K562 (cell line): ENCODE data around the gene ANKRD11. TPM values are rescaled to one million over a fixed set of nuclear protein-coding genes. Genes with fewer than 3 reads are reported as not detected.

Source experiments
- CBFA2T2 ChIP-seq: fragments of 450-650 bp; conservative IDR thresholded peaks from 2 replicates; pipeline ENCODE4 v1.6.1; 2017; ENCODE audit warnings: mild to moderate bottlenecking
- CBX1 ChIP-seq: sonication (generic); IDR thresholded peaks from 2 replicates; pipeline ENCODE4 v1.6.1; 2016; ENCODE audit warnings: antibody characterized with exemption, low read depth, mild to moderate bottlenecking
- CREB1 ChIP-seq, 2 experiments: sonication (generic) in 1 of 2; formaldehyde crosslinking in 1 of 2; IDR thresholded peaks; 2 replicates each; pipeline versions ENCODE4 v1.6.1 to v1.8.0; 2012 to 2022; ENCODE audit warnings: inconsistent platforms in 1 of 2, mild to moderate bottlenecking in 1 of 2, missing genetic modification reagents in 1 of 2, moderate library complexity in 1 of 2
- DEAF1 ChIP-seq: fragments of 450-650 bp; formaldehyde crosslinking; IDR thresholded peaks from 2 replicates; pipeline ENCODE4 v1.4.0; 2020; ENCODE audit warnings: mild to moderate bottlenecking, moderate library complexity
- E4F1 ChIP-seq: fragments of 250-450 bp; sonication (Bioruptor Pico); IDR thresholded peaks from 2 replicates; pipeline ENCODE4 v1.5.0; 2021; ENCODE audit warnings: mild to moderate bottlenecking, borderline replicate concordance
- ELF2 ChIP-seq: fragments of 250-450 bp; sonication (Bioruptor Pico); IDR thresholded peaks from 2 replicates; pipeline ENCODE4 v1.5.0; 2021; ENCODE audit warnings: mild to moderate bottlenecking
- ELK3 ChIP-seq: fragments of 450-650 bp; formaldehyde crosslinking; IDR thresholded peaks from 2 replicates; pipeline ENCODE4 v1.4.0; 2020; ENCODE audit warnings: mild to moderate bottlenecking
- HDGF ChIP-seq: fragments of 450-650 bp; IDR thresholded peaks from 2 replicates; pipeline ENCODE4 v1.6.1; 2016
- HOXB6 ChIP-seq: fragments of 250-450 bp; sonication (Bioruptor Pico); IDR thresholded peaks from 2 replicates; pipeline ENCODE4 v1.5.1; 2022; ENCODE audit warnings: mild to moderate bottlenecking, borderline replicate concordance
- HSF4 ChIP-seq: fragments of 250-450 bp; sonication (Bioruptor Pico); IDR thresholded peaks from 2 replicates; pipeline ENCODE4 v2.1.2; 2022; ENCODE audit warnings: mild to moderate bottlenecking, moderate library complexity, borderline replicate concordance
- MAFG ChIP-seq: fragments of 450-650 bp; conservative IDR thresholded peaks from 2 replicates; pipeline ENCODE4 v1.6.1; 2016; ENCODE audit warnings: missing genetic modification characterization, missing compliant biosample characterization
- NCOA1 ChIP-seq: fragments of 450-650 bp; IDR thresholded peaks from 2 replicates; pipeline ENCODE4 v1.6.1; 2016; ENCODE audit warnings: low read depth
- NFE2L1 ChIP-seq: fragments of 450-650 bp; IDR thresholded peaks from 2 replicates; pipeline ENCODE4 v1.6.1; 2016; ENCODE audit warnings: missing genetic modification characterization, low read depth, mild to moderate bottlenecking, missing compliant biosample characterization, moderate library complexity, borderline replicate concordance
- POLR2H ChIP-seq: IDR thresholded peaks from 2 replicates; pipeline ENCODE4 v1.6.1; 2016; ENCODE audit warnings: missing genetic modification characterization, low read depth, mild to moderate bottlenecking, control low read depth, missing compliant biosample characterization, moderate library complexity
- PREB ChIP-seq: sonication (generic); formaldehyde crosslinking; IDR thresholded peaks from 2 replicates; pipeline ENCODE4 v1.8.1; 2023; ENCODE audit warnings: mild to moderate bottlenecking, missing genetic modification reagents
- TAF1 ChIP-seq: IDR thresholded peaks from 2 replicates; pipeline ENCODE4 v1.6.1; 2011; ENCODE audit warnings: mild to moderate bottlenecking, low read length, moderate library complexity; ENCODE audit not compliant: insufficient read depth, control insufficient read depth, severe bottlenecking; ENCODE audit errors: extremely low read depth
- ZNF274 ChIP-seq: IDR thresholded peaks from 2 replicates; pipeline ENCODE4 v1.6.1; 2011; ENCODE audit warnings: low read depth, mild to moderate bottlenecking, low read length, moderate library complexity, borderline replicate concordance
- ZNF431 ChIP-seq: sonication (generic); formaldehyde crosslinking; IDR thresholded peaks from 2 replicates; pipeline ENCODE4 v1.8.0; 2022; ENCODE audit warnings: mild to moderate bottlenecking, missing genetic modification reagents
- ZNF507 ChIP-seq: conservative IDR thresholded peaks from 2 replicates; pipeline ENCODE4 v1.6.1; 2017; ENCODE audit warnings: missing genetic modification characterization, missing compliant biosample characterization
- ZNF695 ChIP-seq: fragments of 450-650 bp; formaldehyde crosslinking; IDR thresholded peaks from 2 replicates; pipeline ENCODE4 v1.4.0; 2020; ENCODE audit warnings: mild to moderate bottlenecking, moderate library complexity
- polyA plus RNA-seq, 8 experiments: library from polyadenylated mRNA; depleted of rRNA in 4 of 8; stranded (reverse) in 5 of 8; unstranded in 3 of 8; fragments of >200 nt; fragmentation: Nextera tagmentation in 2 of 8; fragmentation: Illumina TruSeq in 1 of 8; extraction: Ambion mirVana in 2 of 8; extraction: Trizol in 1 of 8; gene quantifications; 2 replicates each; pipeline versions ENCODE4 v1.2.1 to v1.2.3, GENCODE V29; 2011 to 2014; ENCODE audit warnings: inconsistent platforms in 1 of 8, missing spikeins in 1 of 8
- total RNA-seq, 7 experiments: library from RNA; depleted of rRNA in 6 of 7; stranded (reverse); fragments of >200 nt in 6 of 7; fragmentation: Illumina TruSeq in 2 of 7; extraction: Trizol in 2 of 7; gene quantifications; 2 replicates each; pipeline versions ENCODE4 v1.2.1 to v1.2.3, GENCODE V29; 2011 to 2021; ENCODE audit warnings: low replicate concordance in 1 of 7

Gene ANKRD11
- total and polyA plus RNA-seq, 9 of the 15 experiments (the other 6 are each of a cell fraction or from before 2014, with no cell fraction given) = 4.7 to 126 (median 31.7) TPM

- no peak for TF ChIP-seq DEAF1 (CRISPR knock-in tag)
- TF ChIP-seq TAF1 = peak; percentile 82
- no peak for TF ChIP-seq PREB (CRISPR knock-in tag)
- TF ChIP-seq ELF2 (CRISPR knock-in tag) = peak; percentile 71; the same call in 1 of the 2 replicates
- no peak for TF ChIP-seq HDGF
- peak; percentile 92 for TF ChIP-seq NCOA1
- peak; percentile 84; the same call in 1 of the 2 replicates for TF ChIP-seq HOXB6 (CRISPR knock-in tag)
- no peak for TF ChIP-seq ZNF274
- TF ChIP-seq ZNF431 (CRISPR knock-in tag) = no peak
- TF ChIP-seq POLR2H (tag) = peak; percentile 69; the same call in 1 of the 2 replicates
- TF ChIP-seq ELK3 = no peak
- TF ChIP-seq NFE2L1 (tag) = no peak
- TF ChIP-seq CREB1 (IDR thresholded peaks at IDR 0.05) = no peak
- TF ChIP-seq CREB1 (CRISPR knock-in tag; IDR thresholded peaks at IDR 0.05) = peak; percentile 59; the same call in 1 of the 2 replicates
- no peak for TF ChIP-seq CBFA2T2
- TF ChIP-seq ZNF507 (tag) = no peak
- TF ChIP-seq MAFG (tag) = no peak
- no peak for TF ChIP-seq ZNF695 (CRISPR knock-in tag)
- peak; percentile 16; the same call in 1 of the 2 replicates for TF ChIP-seq CBX1
- TF ChIP-seq E4F1 (CRISPR knock-in tag) = no peak
- TF ChIP-seq HSF4 (CRISPR knock-in tag) = no peak
Measured at GRCh38 chr16:89241187-89242007, 249.0 kb downstream of the ANKRD11 start (continued).
